Measurements from ENCODE around the gene TMEM158. TPM values are rescaled to one million over a fixed set of nuclear protein-coding genes. Genes with fewer than 3 reads are reported as not detected.
A peak's percentile ranks its signal among the peaks of the same experiment; 100 is the strongest.

The TMEM158 gene
- total and polyA plus RNA-seq, 9 donors, result 0.98 to 3.7 (median 2.2) TPM

DNA sequence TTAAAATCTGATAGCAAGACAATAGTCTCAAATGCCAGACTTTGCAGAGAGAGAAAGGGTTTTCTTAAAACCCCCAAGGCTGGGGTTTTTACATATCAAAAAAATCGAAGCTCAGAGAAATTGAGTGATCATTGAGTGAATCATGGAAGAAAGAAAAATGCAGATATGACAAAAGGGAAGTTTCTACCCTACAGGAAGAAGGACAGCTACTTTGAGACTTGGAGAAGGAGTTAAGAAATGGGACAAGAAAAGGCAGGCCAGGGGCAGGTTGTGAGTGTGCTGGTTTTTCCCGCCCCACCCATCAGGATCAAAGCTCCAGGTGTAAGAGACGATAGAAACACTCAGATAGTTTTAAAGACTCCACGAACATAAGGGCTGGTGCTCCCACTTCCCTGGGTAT, 18.6 kb downstream of the TMEM158 start:
- no peak for DNase-seq
- no peak overlapping the region for H3K4me3 ChIP-seq (ENCODE audit: low read length)
- 84% methylated on average over 3 of the region's 4 CpGs for WGBS (ENCODE audit: insufficient coverage)
- no peaks in the 10 kb centered on the region for H3K36me3 ChIP-seq (ENCODE audit: control insufficient read depth, insufficient read depth, low read length)
- no peak overlapping the region for H3K27ac ChIP-seq (ENCODE audit: low read length)
- H3K4me1 ChIP-seq (ENCODE audit: control insufficient read depth, insufficient read depth, low read length), result peaks cover 7% of the 10 kb centered on the region
- H3K27me3 ChIP-seq (ENCODE audit: control insufficient read depth, insufficient read depth, low read length), result peaks cover 4% of the 10 kb centered on the region
- H3K9me3 ChIP-seq (replicated peaks; ENCODE audit: control insufficient read depth, low read depth, low read length), result no peaks in the 10 kb centered on the region

DNA sequence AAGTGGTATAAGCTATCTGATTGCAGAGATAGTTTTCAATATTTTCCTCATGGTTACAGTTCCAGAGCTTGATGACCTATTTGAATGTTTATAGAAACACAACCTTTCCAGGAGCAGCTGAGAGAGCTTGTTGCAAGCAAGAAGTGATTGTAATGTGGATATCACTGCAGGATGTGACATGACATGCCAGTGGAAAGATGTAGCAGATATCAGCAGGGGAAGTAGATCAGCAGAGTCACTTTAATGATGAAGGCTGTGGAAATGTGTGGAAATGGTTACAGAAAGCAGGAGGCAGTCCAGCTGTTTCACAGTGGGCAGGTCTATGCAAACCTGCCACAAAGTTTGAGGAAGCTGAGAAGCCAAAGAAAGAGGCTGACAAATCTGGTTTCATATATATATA, 21.0 kb downstream of the TMEM158 start:
- Histone ChIP-seq H3K4me1 (ENCODE audit: control insufficient read depth, insufficient read depth, low read length) (peaks cover 4% of the 10 kb centered on the region), H3K9me3 (replicated peaks; ENCODE audit: control insufficient read depth, low read depth, low read length) (no peaks in the 10 kb centered on the region)

DNA sequence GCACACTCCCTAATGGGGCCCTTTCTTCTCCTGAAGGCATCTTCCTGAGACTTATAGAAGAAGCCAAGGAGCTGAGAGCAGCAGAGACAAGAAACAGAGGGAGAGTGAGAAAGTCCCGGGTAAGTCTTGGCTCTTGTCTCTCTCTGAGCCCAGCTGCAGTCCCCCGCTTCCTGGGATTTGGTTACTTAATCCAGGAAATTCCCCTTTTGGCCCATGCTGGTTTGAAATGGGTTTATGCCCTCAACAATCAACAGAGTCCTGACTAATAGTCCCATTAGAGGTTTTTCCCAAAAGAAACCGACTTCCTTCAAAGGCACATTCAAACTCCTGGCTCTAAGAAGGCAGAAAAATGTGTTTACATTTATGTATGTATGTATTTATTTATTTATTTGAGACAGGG, 22.0 kb downstream of the TMEM158 start:
- Histone ChIP-seq H3K27me3 (ENCODE audit: control insufficient read depth, insufficient read depth, low read length) (peaks cover 3% of the 10 kb centered on the region), H3K27ac (ENCODE audit: low read length) (no peak overlapping the region), H3K4me1 (ENCODE audit: control insufficient read depth, insufficient read depth, low read length) (no peaks in the 10 kb centered on the region), H3K36me3 (ENCODE audit: control insufficient read depth, insufficient read depth, low read length) (no peaks in the 10 kb centered on the region), H3K9me3 (replicated peaks; ENCODE audit: control insufficient read depth, low read depth, low read length) (no peaks in the 10 kb centered on the region), H3K4me3 (ENCODE audit: low read length) (no peak overlapping the region)
- WGBS (ENCODE audit: insufficient coverage), result no CpG with 5 or more reads among the region's 3 CpGs
- DNase-seq, result peak; percentile 22

More for the DNA sequence above, 21.0 kb downstream of the TMEM158 start:
- Histone ChIP-seq H3K27me3 (ENCODE audit: control insufficient read depth, insufficient read depth, low read length) (peaks cover 2% of the 10 kb centered on the region), H3K36me3 (ENCODE audit: control insufficient read depth, insufficient read depth, low read length) (no peaks in the 10 kb centered on the region), H3K4me3 (ENCODE audit: low read length) (no peak overlapping the region), H3K27ac (ENCODE audit: low read length) (no peak overlapping the region)
- DNase-seq, result no peak

DNA sequence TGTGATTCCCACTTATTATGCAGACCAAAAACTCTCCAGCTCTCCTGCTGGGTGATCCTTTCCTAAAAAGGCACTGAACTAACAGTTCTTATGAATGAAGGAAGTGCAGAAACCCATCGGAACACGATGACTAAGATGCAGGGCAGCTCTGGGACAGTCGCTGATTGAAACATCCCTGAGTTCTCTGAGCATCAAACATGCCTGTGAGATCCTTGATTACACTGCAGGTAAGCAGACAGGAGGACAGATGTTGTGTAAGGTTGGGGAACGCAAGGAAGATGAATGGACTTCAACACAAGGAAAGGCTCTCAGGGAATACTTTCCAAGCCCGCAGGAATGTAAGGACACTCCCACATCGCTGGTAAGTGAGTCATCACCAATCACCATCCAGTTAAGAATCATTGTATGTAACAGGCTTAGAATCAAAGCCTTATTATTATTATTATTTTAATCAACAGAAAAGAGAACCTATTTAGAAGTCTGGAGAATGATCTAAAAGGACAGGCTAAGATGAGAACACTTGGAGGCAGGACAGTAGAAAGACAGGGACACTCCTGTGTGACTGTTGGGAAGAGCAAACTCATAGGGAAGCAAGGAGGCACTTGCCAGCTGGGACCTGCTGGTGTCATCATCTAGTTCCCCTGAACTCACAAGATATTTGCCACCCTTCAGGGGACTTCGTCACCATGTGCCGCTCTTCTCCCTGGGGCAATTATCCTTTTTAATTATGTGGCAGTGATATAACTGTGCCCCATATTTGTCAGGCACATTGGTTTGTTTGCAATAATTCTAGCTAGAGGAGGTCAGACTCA, 26.0 kb downstream of the TMEM158 start:
- Histone ChIP-seq H3K4me3 (ENCODE audit: low read length) (no peak overlapping the region), H3K4me1 (ENCODE audit: control insufficient read depth, insufficient read depth, low read length) (no peaks in the 10 kb centered on the region), H3K27ac (ENCODE audit: low read length) (no peak overlapping the region), H3K36me3 (ENCODE audit: control insufficient read depth, insufficient read depth, low read length) (no peaks in the 10 kb centered on the region), H3K9me3 (replicated peaks; ENCODE audit: control insufficient read depth, low read depth, low read length) (no peaks in the 10 kb centered on the region), H3K27me3 (ENCODE audit: control insufficient read depth, insufficient read depth, low read length) (peaks cover 10% of the 10 kb centered on the region)
- 69% methylated on average over 3 of the region's 8 CpGs for WGBS (ENCODE audit: insufficient coverage)
- DNase-seq, result no peak

GRCh38 chr3:45198264-45199260, 27.5 kb downstream of the TMEM158 start:
- Histone ChIP-seq H3K27me3 (ENCODE audit: control insufficient read depth, insufficient read depth, low read length) (peaks cover 10% of the 10 kb centered on the region), H3K36me3 (ENCODE audit: control insufficient read depth, insufficient read depth, low read length) (no peaks in the 10 kb centered on the region), H3K27ac (ENCODE audit: low read length) (no peak overlapping the region), H3K4me1 (ENCODE audit: control insufficient read depth, insufficient read depth, low read length) (no peaks in the 10 kb centered on the region), H3K9me3 (replicated peaks; ENCODE audit: control insufficient read depth, low read depth, low read length) (no peaks in the 10 kb centered on the region), H3K4me3 (ENCODE audit: low read length) (no peak overlapping the region)
- no peak for DNase-seq
- 90% methylated on average over 1 of the region's 5 CpGs for WGBS (ENCODE audit: insufficient coverage)

GRCh38 chr3:45194791-45195190, 31.3 kb downstream of the TMEM158 start:
- H3K27me3 ChIP-seq (ENCODE audit: control insufficient read depth, insufficient read depth, low read length), result peaks cover 11% of the 10 kb centered on the region
- H3K4me1 ChIP-seq (ENCODE audit: control insufficient read depth, insufficient read depth, low read length), result no peaks in the 10 kb centered on the region
- H3K36me3 ChIP-seq (ENCODE audit: control insufficient read depth, insufficient read depth, low read length), result no peaks in the 10 kb centered on the region
- no peak overlapping the region for H3K4me3 ChIP-seq (ENCODE audit: low read length)
- H3K9me3 ChIP-seq (replicated peaks; ENCODE audit: control insufficient read depth, low read depth, low read length), result no peaks in the 10 kb centered on the region
- WGBS (ENCODE audit: insufficient coverage), result 93% methylated on average over 3 of the region's 5 CpGs
- no peak for DNase-seq
- H3K27ac ChIP-seq (ENCODE audit: low read length), result no peak overlapping the region

GRCh38 chr3:45191924-45192417, 34.1 kb downstream of the TMEM158 start:
- Histone ChIP-seq H3K4me3 (ENCODE audit: low read length) (no peak overlapping the region), H3K27ac (ENCODE audit: low read length) (no peak overlapping the region)
- WGBS (ENCODE audit: insufficient coverage), result 67% methylated on average over 1 of the region's 3 CpGs

DNA sequence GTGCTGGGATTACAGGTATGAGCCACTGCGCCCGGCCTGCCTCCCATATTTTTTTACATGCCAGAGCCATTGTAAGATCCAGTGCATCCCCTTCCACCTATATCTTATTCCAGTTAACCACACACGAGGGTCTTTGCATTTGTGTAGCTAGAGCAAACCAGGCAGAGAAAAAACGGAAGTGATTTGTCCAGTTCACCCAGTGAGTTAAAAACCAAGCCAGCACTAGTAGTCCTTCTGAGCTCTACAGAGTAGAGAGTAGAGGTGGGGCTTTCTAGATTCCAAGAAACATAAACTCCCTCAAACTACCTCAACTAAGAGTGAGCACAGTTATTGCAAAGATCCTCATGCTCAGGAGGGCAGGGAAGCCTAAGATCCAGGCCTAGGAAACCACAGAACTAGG, 34.7 kb downstream of the TMEM158 start:
- H3K27me3 ChIP-seq (ENCODE audit: control insufficient read depth, insufficient read depth, low read length), result peaks cover 3% of the 10 kb centered on the region
- H3K27ac ChIP-seq (ENCODE audit: low read length), result no peak overlapping the region
- H3K9me3 ChIP-seq (replicated peaks; ENCODE audit: control insufficient read depth, low read depth, low read length), result no peaks in the 10 kb centered on the region
- no peak overlapping the region for H3K4me3 ChIP-seq (ENCODE audit: low read length)
- no peaks in the 10 kb centered on the region for H3K36me3 ChIP-seq (ENCODE audit: control insufficient read depth, insufficient read depth, low read length)
- no CpG with 5 or more reads among the region's 4 CpGs for WGBS (ENCODE audit: insufficient coverage)
- no peaks in the 10 kb centered on the region for H3K4me1 ChIP-seq (ENCODE audit: control insufficient read depth, insufficient read depth, low read length)
- DNase-seq, result no peak

More at GRCh38 chr3:45191924-45192417, 34.1 kb downstream of the TMEM158 start:
- Histone ChIP-seq H3K27me3 (ENCODE audit: control insufficient read depth, insufficient read depth, low read length) (peaks cover 3% of the 10 kb centered on the region), H3K9me3 (replicated peaks; ENCODE audit: control insufficient read depth, low read depth, low read length) (no peaks in the 10 kb centered on the region), H3K36me3 (ENCODE audit: control insufficient read depth, insufficient read depth, low read length) (no peaks in the 10 kb centered on the region), H3K4me1 (ENCODE audit: control insufficient read depth, insufficient read depth, low read length) (no peaks in the 10 kb centered on the region)
- no peak for DNase-seq

DNA sequence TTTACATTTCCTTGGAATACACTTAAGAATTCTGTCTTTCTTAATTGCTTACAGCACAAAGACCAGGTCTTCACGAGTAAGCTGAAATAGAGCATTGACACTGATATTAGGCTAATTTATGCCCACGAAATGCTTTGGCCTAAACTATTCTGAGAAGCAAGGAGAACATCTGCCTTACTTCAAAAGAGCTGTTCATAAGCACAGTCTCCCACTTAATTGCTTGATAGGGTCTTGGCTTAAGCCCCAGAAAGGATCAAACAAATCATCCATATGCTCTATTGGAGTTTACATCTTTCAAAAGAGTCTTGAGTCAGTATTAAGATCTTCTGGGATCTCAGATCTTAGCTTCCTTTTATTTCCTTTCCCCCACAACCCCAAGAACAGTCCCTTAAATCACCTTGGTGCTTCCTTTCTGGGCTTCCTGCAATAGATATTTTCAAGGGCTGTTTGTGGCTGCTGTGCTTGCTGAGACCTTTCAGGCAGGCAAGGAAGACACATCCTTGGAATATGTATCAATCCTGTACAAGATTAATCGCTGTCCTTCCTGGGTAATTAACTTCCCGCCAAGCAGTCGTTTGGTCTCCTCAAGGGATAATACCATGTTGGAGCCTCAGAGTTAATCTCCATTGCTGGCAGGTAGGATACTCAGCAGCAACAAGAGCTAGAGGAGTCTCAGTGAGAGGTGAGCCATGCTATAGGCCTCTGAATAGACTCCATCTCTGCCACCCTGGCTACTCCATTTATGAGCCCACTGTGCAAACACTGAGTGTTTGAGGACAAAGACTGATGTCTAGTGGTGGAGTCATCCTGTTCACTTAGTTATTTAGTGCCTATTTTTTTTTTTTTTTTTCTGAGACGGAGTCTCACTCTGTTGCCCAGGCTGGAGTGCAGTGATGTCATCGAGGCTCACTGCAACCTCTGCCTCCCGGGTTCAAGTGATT, 37.1 kb downstream of the TMEM158 start:
- Histone ChIP-seq H3K4me1 (ENCODE audit: control insufficient read depth, insufficient read depth, low read length) (no peaks in the 10 kb centered on the region), H3K27ac (ENCODE audit: low read length) (no peak overlapping the region), H3K4me3 (ENCODE audit: low read length) (no peak overlapping the region), H3K36me3 (ENCODE audit: control insufficient read depth, insufficient read depth, low read length) (no peaks in the 10 kb centered on the region), H3K9me3 (replicated peaks; ENCODE audit: control insufficient read depth, low read depth, low read length) (no peaks in the 10 kb centered on the region), H3K27me3 (ENCODE audit: control insufficient read depth, insufficient read depth, low read length) (peaks cover 3% of the 10 kb centered on the region)
- no peak for DNase-seq
- 60% methylated on average over 5 of the region's 8 CpGs for WGBS (ENCODE audit: insufficient coverage)
